ENCODE measurements around the gene GRAPL.
"Not testable (repeated sequence)": the region's sequence is repeated elsewhere in the genome, so short reads cannot be mapped to it uniquely, and the experiment has no call there.

- not testable (repeated sequence) for TF ChIP-seq POLR2A, CTCF, EP300, POLR2AphosphoS5 (IDR thresholded peaks at IDR 0.05)
Measured at GRCh38 chr17:19188870-19189708, 61.7 kb downstream of the GRAPL start.

Data from stomach (tissue), 4 donors.